GM18511 (cell line): ENCODE data around the gene TFPI.
A peak's percentile ranks its signal among the peaks of the same experiment; 100 is the strongest.

Experiments used
- ATAC-seq: cut with Tn5 transposase; IDR thresholded peaks from one replicate; pipeline ENCODE4 v1.9.1; 2021; ENCODE audit warnings: mild to moderate bottlenecking, moderate library complexity; ENCODE audit not compliant: unreplicated experiment

TFPI gene

GRCh38 chr2:187506416-187506815, 47.8 kb downstream of the TFPI start:
- ATAC-seq: no peak

DNA sequence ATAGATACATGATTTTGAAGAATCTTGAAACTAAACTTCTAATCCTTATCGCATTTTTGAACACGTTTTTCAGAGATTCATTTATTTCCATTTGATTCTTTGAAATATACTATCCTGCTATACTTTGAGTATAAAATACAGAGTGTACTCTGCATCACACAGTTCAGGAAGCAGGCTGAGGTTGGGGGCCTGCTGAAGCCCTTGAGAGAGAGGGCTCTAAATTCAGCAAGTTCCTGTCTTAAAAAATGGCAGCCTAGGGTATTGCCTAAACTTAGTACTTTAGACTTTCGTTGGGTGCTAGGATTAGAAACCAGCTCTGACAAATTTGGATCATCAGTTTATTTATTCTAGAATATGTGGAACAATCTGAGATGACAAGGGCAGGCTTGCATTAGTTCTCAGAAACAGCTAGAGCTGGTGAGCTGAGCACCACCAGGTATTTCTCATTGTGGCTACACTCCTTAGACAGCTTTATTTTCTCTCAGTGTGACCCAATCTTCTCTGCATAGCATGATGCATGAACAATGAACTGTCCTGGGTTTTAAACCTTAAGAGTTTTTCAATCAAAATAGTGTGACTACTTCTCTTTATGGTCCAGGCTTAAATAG, 49.1 kb downstream of the TFPI start:
- no peak for ATAC-seq

GRCh38 chr2:187504312-187504921, 49.8 kb downstream of the TFPI start:
- ATAC-seq: no peak

GRCh38 chr2:187503700-187504099, 50.5 kb downstream of the TFPI start:
- ATAC-seq: no peak

DNA sequence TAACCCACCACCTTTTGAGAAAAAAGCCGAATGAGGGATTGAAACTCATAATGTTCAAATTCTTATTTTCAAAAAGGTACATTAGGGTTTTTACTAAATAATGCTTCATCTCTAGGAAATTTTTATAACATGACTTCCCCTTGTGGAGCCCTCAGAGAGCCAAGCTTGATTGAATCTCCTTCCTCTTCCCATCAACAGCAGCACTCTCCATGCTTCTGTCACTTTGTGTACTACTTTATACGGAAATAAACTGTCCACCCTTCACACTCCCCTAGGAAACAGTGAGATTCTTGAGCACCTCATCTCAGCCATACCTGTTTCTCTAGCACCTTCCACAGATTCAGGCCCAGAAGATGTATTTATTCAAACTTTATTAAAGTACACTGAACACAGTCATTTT, 51.8 kb downstream of the TFPI start:
- ATAC-seq: no peak

DNA sequence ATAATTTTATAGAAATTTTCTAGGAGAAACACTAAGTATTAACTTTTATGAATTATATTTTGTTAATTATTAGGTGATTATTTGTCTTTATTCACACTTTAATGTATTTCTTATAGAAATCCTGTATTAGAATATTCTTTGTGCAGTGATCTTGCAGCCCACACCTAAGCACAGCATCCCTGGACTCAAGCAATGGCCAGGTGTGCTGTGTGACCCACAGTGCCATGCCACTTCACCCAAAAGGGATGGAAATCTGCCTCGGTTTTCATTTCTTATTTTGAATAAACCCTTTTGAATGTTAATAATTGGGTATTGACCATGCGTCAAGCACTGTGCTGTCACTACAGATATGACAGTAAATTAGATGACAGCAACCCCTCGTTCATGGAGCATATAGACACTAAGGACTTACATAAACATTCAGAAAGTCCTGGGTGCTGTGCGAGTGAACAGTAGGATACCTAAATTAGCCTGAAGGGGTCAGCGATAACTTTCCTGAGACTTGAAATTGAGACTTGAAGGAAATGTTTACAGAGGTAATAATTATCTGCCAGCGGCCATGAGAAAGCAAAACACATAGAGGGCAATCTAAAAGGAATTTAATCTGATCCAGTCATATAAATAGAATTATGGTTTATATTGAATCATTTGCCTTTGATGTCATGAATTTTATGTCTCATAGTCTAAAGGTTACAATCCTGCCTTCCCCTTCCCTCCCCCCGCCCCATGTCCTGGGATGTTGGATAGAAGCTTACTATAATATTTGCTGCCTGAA, 53.5 kb downstream of the TFPI start:
- ATAC-seq: no peak

- ATAC-seq: peak; percentile 96
Measured at GRCh38 chr2:187499941-187500532, 54.2 kb downstream of the TFPI start.

- ATAC-seq: no peak
Measured at GRCh38 chr2:187497858-187498463, 56.3 kb downstream of the TFPI start.

- ATAC-seq: no peak
Measured at GRCh38 chr2:187497140-187497539, 57.1 kb downstream of the TFPI start.

- ATAC-seq: no peak
Measured at GRCh38 chr2:187495324-187495723, 58.9 kb downstream of the TFPI start.

DNA sequence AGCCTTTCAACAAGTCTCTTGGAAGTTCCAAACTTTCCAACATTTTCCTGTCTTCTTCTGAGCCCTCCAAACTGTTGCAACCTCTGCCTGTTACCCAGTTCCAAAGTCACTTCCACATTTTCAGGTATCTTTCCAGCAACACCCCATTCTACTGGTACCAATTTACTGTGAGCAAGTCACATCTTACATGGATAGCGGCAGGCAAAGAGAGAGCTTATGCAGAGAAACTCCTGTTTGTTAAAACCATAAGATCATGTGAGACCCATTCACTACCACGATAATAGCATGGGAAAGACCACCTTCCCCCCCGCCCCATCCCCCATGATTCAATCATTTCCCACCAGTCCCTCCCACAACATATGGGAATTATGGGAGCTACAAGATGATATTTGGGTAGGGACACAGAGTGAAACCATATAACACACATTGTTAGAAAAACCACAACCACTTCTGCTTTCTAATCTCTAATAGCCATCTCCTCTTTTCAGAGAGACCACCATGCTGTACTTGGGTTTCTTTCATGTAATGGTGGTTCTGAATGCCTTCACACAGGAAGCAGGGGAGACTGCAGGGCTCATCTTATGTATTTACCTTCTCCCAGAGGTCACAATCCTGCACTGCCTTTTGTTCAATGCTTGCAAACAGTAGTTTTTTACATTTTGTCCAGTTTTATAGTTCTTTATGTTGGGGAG, 60.2 kb downstream of the TFPI start:
- no peak for ATAC-seq

DNA sequence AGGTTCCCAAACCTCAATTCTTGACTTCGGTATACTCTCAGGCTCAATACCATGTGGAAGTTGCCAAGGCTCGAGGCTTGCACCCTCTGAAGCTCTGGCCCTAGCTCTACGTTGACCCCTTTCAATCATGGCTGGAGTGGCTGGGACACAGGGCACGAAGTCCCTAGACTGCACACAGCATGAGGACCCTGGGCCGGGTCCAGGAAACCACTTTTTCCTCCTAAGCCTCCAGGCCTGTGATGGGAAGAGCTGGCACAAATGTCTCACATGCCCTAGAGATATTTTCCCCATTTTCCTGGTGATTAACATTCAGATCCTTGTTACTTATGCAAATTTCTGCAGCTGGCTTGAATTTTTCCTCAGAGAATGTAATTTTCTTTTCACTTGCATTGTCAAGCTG, 61.1 kb downstream of the TFPI start:
- ATAC-seq: no peak

DNA sequence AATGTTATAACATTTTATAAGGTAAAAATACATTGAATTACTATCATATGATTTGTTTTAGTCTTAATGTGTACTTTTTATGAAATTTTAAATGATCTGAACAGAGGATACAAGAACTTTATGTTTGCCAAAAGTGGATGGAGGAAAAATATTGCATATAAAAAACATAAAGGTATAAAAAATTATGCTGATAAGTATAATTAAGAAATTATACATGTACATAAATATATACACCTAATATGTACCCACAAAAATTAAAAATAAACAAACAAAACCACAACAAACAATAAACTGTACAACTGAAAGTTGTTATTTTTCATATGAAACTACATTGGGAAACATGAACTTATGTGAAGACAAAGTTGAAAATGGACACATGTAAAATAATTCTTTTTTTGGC, 68.0 kb downstream of the TFPI start:
- no peak for ATAC-seq

GRCh38 chr2:187485523-187485922, 68.7 kb downstream of the TFPI start:
- ATAC-seq: no peak

GRCh38 chr2:187483537-187483936, 70.7 kb downstream of the TFPI start:
- no peak for ATAC-seq

- peak; percentile 77 for ATAC-seq
Measured at GRCh38 chr2:187482796-187483195, 71.4 kb downstream of the TFPI start.

GRCh38 chr2:187481543-187481942, 72.7 kb downstream of the TFPI start:
- no peak for ATAC-seq

DNA sequence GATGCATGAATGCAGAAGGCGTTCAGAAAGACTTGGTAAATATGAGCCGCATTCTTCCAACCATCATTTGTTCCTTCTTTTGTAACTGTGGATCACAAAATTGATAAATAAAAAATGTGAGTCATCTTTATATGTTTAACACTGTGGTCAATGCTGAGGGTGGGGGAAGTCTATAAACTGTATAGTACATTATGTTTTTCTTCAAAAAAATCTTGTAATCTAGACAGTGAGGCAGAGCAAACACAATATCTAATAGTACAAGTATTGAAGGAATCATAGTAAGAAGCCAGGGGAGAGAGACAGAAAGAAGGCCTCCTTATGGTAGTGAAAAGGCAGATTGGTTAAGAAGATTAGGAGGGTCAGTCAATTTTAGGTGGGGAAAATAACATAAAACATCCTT, 75.5 kb downstream of the TFPI start:
- no peak for ATAC-seq

DNA sequence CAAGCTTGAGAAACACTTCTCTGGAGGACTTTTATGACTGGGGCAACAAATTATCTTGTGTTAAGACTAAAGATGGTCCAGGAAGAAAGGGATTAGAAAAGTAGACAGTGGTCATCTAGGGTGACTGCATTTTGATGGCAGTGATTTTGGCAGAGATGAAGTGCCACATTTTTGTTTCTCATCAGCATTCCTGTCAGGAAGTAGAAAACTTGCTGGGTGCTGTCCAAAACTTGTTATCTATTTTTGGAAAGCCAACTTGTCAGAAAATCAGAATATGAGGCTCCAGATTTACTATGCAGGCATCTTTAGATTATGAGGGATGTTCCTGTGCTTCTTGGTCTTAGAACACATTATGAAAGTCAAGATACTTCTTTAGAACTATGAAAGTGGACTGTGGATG, 77.2 kb downstream of the TFPI start:
- ATAC-seq: no peak

GRCh38 chr2:187475499-187476248, 78.6 kb downstream of the TFPI start:
- peak; percentile 71 for ATAC-seq
